Neural cell (in vitro differentiated cells): Measurements from ENCODE around the gene NHERF2. TPM values are rescaled to one million over a fixed set of nuclear protein-coding genes. Genes with fewer than 3 reads are reported as not detected.

Experiments
- H2AFZ ChIP-seq: fragments of 200-600, 300-800 bp; sonication (generic), shearing (Covaris generic); 2 replicates; pipeline ENCODE4 v1.6.0; 2014; ENCODE audit warnings: low read depth, mild to moderate bottlenecking, antibody characterized with exemption, low read length, moderate library complexity
- H3F3A ChIP-seq: fragments of 200-600 bp; shearing (Covaris generic); 2 replicates; pipeline ENCODE4 v1.6.1; 2016; ENCODE audit warnings: mild to moderate bottlenecking, moderate library complexity, mixed read lengths, antibody characterized with exemption, low read length; ENCODE audit not compliant: insufficient read depth, poor library complexity, severe bottlenecking
- H3K27ac ChIP-seq: fragments of 200-600, 300-800 bp; sonication (generic), shearing (Covaris generic); 2 replicates; pipeline ENCODE4 v1.5.1; 2014; ENCODE audit warnings: mild to moderate bottlenecking, low read length, moderate library complexity
- H3K27me3 ChIP-seq: fragments of 300-800, 200-600 bp; sonication (generic), shearing (Covaris generic); 2 replicates; pipeline ENCODE4 v1.6.0; 2014; ENCODE audit warnings: mild to moderate bottlenecking, low read depth, low read length, moderate library complexity; ENCODE audit not compliant: insufficient read depth
- H3K36me3 ChIP-seq: fragments of 300-800, 200-600 bp; sonication (generic), shearing (Covaris generic); 2 replicates; pipeline ENCODE4 v1.5.1; 2014; ENCODE audit warnings: mild to moderate bottlenecking, antibody characterized with exemption, low read length, moderate library complexity; ENCODE audit not compliant: insufficient read depth
- H3K4me2 ChIP-seq: fragments of 300-800, 200-600 bp; sonication (generic), shearing (Covaris generic); 2 replicates; pipeline ENCODE4 v1.6.0; 2014; ENCODE audit warnings: mild to moderate bottlenecking, low read length
- H3K4me3 ChIP-seq: fragments of 300-800, 200-600 bp; sonication (generic), shearing (Covaris generic); 2 replicates; pipeline ENCODE4 v1.5.1; 2014; ENCODE audit warnings: mild to moderate bottlenecking, low read length, moderate library complexity
- H3K79me2 ChIP-seq: fragments of 200-600 bp; shearing (Covaris generic); replicated peaks from 2 replicates; pipeline ENCODE4 v1.6.0; 2014; ENCODE audit warnings: mild to moderate bottlenecking, low read length, moderate library complexity; ENCODE audit not compliant: insufficient read depth
- H3K9ac ChIP-seq: fragments of 300-800, 200-600 bp; sonication (generic), shearing (Covaris generic); 2 replicates; pipeline ENCODE4 v1.6.1; 2016; ENCODE audit warnings: mild to moderate bottlenecking, low read length, mixed read lengths
- H3K9me2 ChIP-seq: fragments of 200-600 bp; shearing (Covaris generic); 2 replicates; pipeline ENCODE4 v1.6.1; 2016; ENCODE audit warnings: mild to moderate bottlenecking, low read length, mixed read lengths; ENCODE audit not compliant: insufficient read depth
- H3K9me3 ChIP-seq: fragments of 200-600, 300-800 bp; sonication (generic), shearing (Covaris generic); 2 replicates; pipeline ENCODE4 v1.6.1; 2016; ENCODE audit warnings: mild to moderate bottlenecking, mixed run types, low read length, moderate library complexity, mixed read lengths
- H4K20me1 ChIP-seq: fragments of 200-600 bp; shearing (Covaris generic); 2 replicates; pipeline ENCODE4 v1.6.1; 2016; ENCODE audit warnings: mild to moderate bottlenecking, mixed run types; ENCODE audit not compliant: insufficient read depth
- EP300 ChIP-seq: fragments of 450-650 bp; conservative IDR thresholded peaks from 2 replicates; pipeline ENCODE4 v1.6.1; 2014; ENCODE audit warnings: antibody characterized with exemption, mild to moderate bottlenecking, moderate library complexity; ENCODE audit not compliant: poor library complexity, severe bottlenecking
- EZH2 ChIP-seq: fragments of 200-600, 300-800 bp; shearing (Covaris generic), sonication (generic); IDR thresholded peaks from 2 replicates; pipeline ENCODE4 v1.6.1; 2014; ENCODE audit warnings: antibody characterized with exemption, low read length, borderline replicate concordance, mild to moderate bottlenecking; ENCODE audit not compliant: insufficient read depth, poor library complexity, severe bottlenecking
- MXI1 ChIP-seq: fragments of 450-650 bp; conservative IDR thresholded peaks from 2 replicates; pipeline ENCODE4 v1.6.1; 2014; ENCODE audit warnings: antibody characterized with exemption, mild to moderate bottlenecking; ENCODE audit not compliant: poor library complexity, severe bottlenecking
- POLR2AphosphoS5 ChIP-seq: IDR thresholded peaks from 2 replicates; pipeline ENCODE4 v1.6.1; 2012
- RAD21 ChIP-seq: fragments of 450-650 bp; conservative IDR thresholded peaks from 2 replicates; pipeline ENCODE4 v1.6.1; 2014; ENCODE audit warnings: antibody characterized with exemption, mild to moderate bottlenecking, moderate library complexity
- SMC3 ChIP-seq: fragments of 450-650 bp; conservative IDR thresholded peaks from 2 replicates; pipeline ENCODE4 v1.6.1; 2014; ENCODE audit warnings: antibody characterized with exemption, mild to moderate bottlenecking, moderate library complexity; ENCODE audit not compliant: poor library complexity
- TAF1 ChIP-seq: IDR thresholded peaks from 2 replicates; pipeline ENCODE4 v1.6.1; 2012; ENCODE audit warnings: low read depth
- polyA plus RNA-seq: library from polyadenylated mRNA; depleted of rRNA; stranded (reverse); fragments of >200 nt; gene quantifications from 2 replicates; pipeline ENCODE4 v1.2.3, GENCODE V29; 2014
- TF ChIP-seq, protein P1 (sequence below): IDR thresholded peaks from 2 replicates; pipeline ENCODE4 v1.6.1; 2012; ENCODE audit warnings: borderline replicate concordance
- TF ChIP-seq, protein P2 (sequence below): fragments of 450-650 bp; IDR thresholded peaks from 2 replicates; pipeline ENCODE4 v1.5.1; 2014; ENCODE audit warnings: antibody characterized with exemption, mild to moderate bottlenecking, moderate library complexity; ENCODE audit not compliant: poor library complexity, severe bottlenecking

The NHERF2 gene
- polyA plus RNA-seq, 1 donor from 2014 or later, result 3.4 TPM

GRCh38 chr16:2079311-2079800 lies 52.7 kb downstream of the NHERF2 start:
- Histone ChIP-seq H3K36me3 (no peaks in the 10 kb centered on the region), H2AFZ (no peak overlapping the region), H4K20me1 (no peaks in the 10 kb centered on the region), H3K4me3 (no peak overlapping the region), H3K79me2 (no peaks in the 10 kb centered on the region), H3K27me3 (no peaks in the 10 kb centered on the region), H3K9me2 (no peaks in the 10 kb centered on the region), H3K27ac (no peak overlapping the region), H3F3A (no peaks in the 10 kb centered on the region), H3K9ac (no peak overlapping the region), H3K9me3 (no peaks in the 10 kb centered on the region), H3K4me2 (no peak overlapping the region)
- TF ChIP-seq EP300, result no peak
- TF ChIP-seq POLR2AphosphoS5, result no peak
- TF ChIP-seq, protein P1, sequence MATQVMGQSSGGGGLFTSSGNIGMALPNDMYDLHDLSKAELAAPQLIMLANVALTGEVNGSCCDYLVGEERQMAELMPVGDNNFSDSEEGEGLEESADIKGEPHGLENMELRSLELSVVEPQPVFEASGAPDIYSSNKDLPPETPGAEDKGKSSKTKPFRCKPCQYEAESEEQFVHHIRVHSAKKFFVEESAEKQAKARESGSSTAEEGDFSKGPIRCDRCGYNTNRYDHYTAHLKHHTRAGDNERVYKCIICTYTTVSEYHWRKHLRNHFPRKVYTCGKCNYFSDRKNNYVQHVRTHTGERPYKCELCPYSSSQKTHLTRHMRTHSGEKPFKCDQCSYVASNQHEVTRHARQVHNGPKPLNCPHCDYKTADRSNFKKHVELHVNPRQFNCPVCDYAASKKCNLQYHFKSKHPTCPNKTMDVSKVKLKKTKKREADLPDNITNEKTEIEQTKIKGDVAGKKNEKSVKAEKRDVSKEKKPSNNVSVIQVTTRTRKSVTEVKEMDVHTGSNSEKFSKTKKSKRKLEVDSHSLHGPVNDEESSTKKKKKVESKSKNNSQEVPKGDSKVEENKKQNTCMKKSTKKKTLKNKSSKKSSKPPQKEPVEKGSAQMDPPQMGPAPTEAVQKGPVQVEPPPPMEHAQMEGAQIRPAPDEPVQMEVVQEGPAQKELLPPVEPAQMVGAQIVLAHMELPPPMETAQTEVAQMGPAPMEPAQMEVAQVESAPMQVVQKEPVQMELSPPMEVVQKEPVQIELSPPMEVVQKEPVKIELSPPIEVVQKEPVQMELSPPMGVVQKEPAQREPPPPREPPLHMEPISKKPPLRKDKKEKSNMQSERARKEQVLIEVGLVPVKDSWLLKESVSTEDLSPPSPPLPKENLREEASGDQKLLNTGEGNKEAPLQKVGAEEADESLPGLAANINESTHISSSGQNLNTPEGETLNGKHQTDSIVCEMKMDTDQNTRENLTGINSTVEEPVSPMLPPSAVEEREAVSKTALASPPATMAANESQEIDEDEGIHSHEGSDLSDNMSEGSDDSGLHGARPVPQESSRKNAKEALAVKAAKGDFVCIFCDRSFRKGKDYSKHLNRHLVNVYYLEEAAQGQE, result no peak
- no peak for TF ChIP-seq TAF1
- TF ChIP-seq MXI1, result no peak
- no peak for TF ChIP-seq EZH2
- no peak for TF ChIP-seq RAD21
- TF ChIP-seq, protein P2, sequence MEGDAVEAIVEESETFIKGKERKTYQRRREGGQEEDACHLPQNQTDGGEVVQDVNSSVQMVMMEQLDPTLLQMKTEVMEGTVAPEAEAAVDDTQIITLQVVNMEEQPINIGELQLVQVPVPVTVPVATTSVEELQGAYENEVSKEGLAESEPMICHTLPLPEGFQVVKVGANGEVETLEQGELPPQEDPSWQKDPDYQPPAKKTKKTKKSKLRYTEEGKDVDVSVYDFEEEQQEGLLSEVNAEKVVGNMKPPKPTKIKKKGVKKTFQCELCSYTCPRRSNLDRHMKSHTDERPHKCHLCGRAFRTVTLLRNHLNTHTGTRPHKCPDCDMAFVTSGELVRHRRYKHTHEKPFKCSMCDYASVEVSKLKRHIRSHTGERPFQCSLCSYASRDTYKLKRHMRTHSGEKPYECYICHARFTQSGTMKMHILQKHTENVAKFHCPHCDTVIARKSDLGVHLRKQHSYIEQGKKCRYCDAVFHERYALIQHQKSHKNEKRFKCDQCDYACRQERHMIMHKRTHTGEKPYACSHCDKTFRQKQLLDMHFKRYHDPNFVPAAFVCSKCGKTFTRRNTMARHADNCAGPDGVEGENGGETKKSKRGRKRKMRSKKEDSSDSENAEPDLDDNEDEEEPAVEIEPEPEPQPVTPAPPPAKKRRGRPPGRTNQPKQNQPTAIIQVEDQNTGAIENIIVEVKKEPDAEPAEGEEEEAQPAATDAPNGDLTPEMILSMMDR, result no peak
- TF ChIP-seq SMC3, result no peak

- Histone ChIP-seq H3F3A (no peaks in the 10 kb centered on the region), H3K9ac (no peak overlapping the region), H3K27ac (no peak overlapping the region), H3K9me3 (no peaks in the 10 kb centered on the region), H3K27me3 (no peaks in the 10 kb centered on the region), H3K4me2 (no peak overlapping the region), H3K79me2 (no peaks in the 10 kb centered on the region), H2AFZ (no peak overlapping the region), H3K36me3 (no peaks in the 10 kb centered on the region), H3K4me3 (no peak overlapping the region), H3K9me2 (no peaks in the 10 kb centered on the region), H4K20me1 (no peaks in the 10 kb centered on the region)
- no peak for TF ChIP-seq RAD21
- no peak for TF ChIP-seq SMC3
- no peak for TF ChIP-seq EP300
- TF ChIP-seq EZH2, result no peak
- TF ChIP-seq, protein P2, result no peak
- no peak for TF ChIP-seq TAF1
- TF ChIP-seq POLR2AphosphoS5, result no peak
- TF ChIP-seq, protein P1, result no peak
- TF ChIP-seq MXI1, result no peak
Measured at GRCh38 chr16:2079991-2080390, 53.3 kb downstream of the NHERF2 start.
